Endothelial cell of umbilical vein (primary cell): ENCODE results near the gene RABL3. TPM values are rescaled to one million over a fixed set of nuclear protein-coding genes. Genes with fewer than 3 reads are reported as not detected.

Source experiments
- BruUV-seq: library from RNA; stranded (reverse); fragments of 400-500 nt; replicated peaks from 2 replicates; lab custom pipeline; 2021; lab: Mats Ljungman, UMichigan
- CTCF ChIA-PET: fragments of 300-600, 350-600 bp; sonication (Branson Sonifier 250); formaldehyde crosslinking; loops from one replicate; lab custom pipeline; 2021; ENCODE audit warnings: antibody characterized with exemption, inconsistent platforms; lab: Charles Lee
- POLR2A ChIA-PET: fragments of 300-600, 350-600 bp; sonication (Branson Sonifier 250); formaldehyde crosslinking; loops from one replicate; lab custom pipeline; 2021; ENCODE audit warnings: antibody characterized with exemption, inconsistent platforms; lab: Charles Lee
- DNase-seq: peaks from one replicate; pipeline ENCODE4 v3.0.0-alpha.2; 2011; ENCODE audit warnings: low read depth, low spot score
- FAIRE-seq: peaks from 2 replicates; lab custom pipeline; 2011; peaks lifted over from hg19 to GRCh38; lab: Jason Lieb, UNC
- H2AFZ ChIP-seq: 2 replicates; pipeline ENCODE4 v1.6.0; 2012; ENCODE audit warnings: low read depth, low read length, control low read depth, inconsistent platforms
- H3K27ac ChIP-seq: 2 replicates; pipeline ENCODE4 v1.5.1; 2011; ENCODE audit warnings: low read depth, mild to moderate bottlenecking, control low read depth, low read length, moderate library complexity; ENCODE audit not compliant: insufficient read depth
- H3K27me3 ChIP-seq, 2 experiments: 2 replicates each; pipeline versions ENCODE4 v1.6.0 to v1.6.1; 2011; ENCODE audit warnings: low read length in 2 of 2, mixed read lengths in 1 of 2; ENCODE audit not compliant: control insufficient read depth in 2 of 2, insufficient read depth in 2 of 2
- H3K36me3 ChIP-seq, 2 experiments: 2 replicates in 1 of 2; 3 replicates in 1 of 2; pipeline ENCODE4 v1.5.1; 2011; ENCODE audit warnings: low read length in 2 of 2, mild to moderate bottlenecking in 1 of 2, moderate library complexity in 1 of 2; ENCODE audit not compliant: control insufficient read depth in 2 of 2, insufficient read depth in 2 of 2; ENCODE audit errors: extremely low read depth in 1 of 2
- H3K4me1 ChIP-seq: 3 replicates; pipeline ENCODE4 v1.5.1; 2011; ENCODE audit warnings: mild to moderate bottlenecking, low read length; ENCODE audit not compliant: control insufficient read depth, insufficient read depth; ENCODE audit errors: extremely low read depth
- H3K4me2 ChIP-seq: 2 replicates; pipeline ENCODE4 v1.6.1; 2011; ENCODE audit warnings: low read length, control low read depth, mixed read lengths; ENCODE audit not compliant: insufficient read depth
- H3K4me3 ChIP-seq, 3 experiments: fragments of 200-600 bp in 1 of 3; sonication (generic), shearing (Covaris generic) in 1 of 3; replicated peaks in 1 of 3; 2 replicates each; pipeline ENCODE4 v1.5.1; 2011 to 2016; ENCODE audit warnings: control low read depth in 3 of 3, low read length in 3 of 3, mild to moderate bottlenecking in 2 of 3, inconsistent platforms in 1 of 3, low read depth in 1 of 3, moderate library complexity in 1 of 3; ENCODE audit not compliant: insufficient read depth in 1 of 3
- H3K79me2 ChIP-seq: 2 replicates; pipeline ENCODE4 v1.6.0; 2012; ENCODE audit warnings: low read length, inconsistent platforms; ENCODE audit not compliant: control insufficient read depth, insufficient read depth
- H3K9ac ChIP-seq: replicated peaks from 2 replicates; pipeline ENCODE3; 2011; ENCODE audit warnings: low read length, control low read depth; ENCODE audit not compliant: insufficient read depth; ENCODE audit errors: extremely low read depth
- H3K9me1 ChIP-seq: replicated peaks from 3 replicates; pipeline ENCODE4 v1.6.0; 2011; ENCODE audit warnings: mild to moderate bottlenecking, low read length; ENCODE audit not compliant: control insufficient read depth, insufficient read depth; ENCODE audit errors: extremely low read depth
- H3K9me3 ChIP-seq: replicated peaks from 2 replicates; pipeline ENCODE4 v1.5.1; 2012; ENCODE audit warnings: low read length, inconsistent platforms; ENCODE audit not compliant: control insufficient read depth, insufficient read depth
- H4K20me1 ChIP-seq: replicated peaks from 2 replicates; pipeline ENCODE3; 2011; ENCODE audit warnings: mild to moderate bottlenecking, low read length; ENCODE audit not compliant: control insufficient read depth, insufficient read depth; ENCODE audit errors: extremely low read depth
- FOS ChIP-seq: IDR thresholded peaks from 2 replicates; pipeline ENCODE4 v1.6.1; 2011; ENCODE audit warnings: mild to moderate bottlenecking, low read length, moderate library complexity, borderline replicate concordance; ENCODE audit not compliant: insufficient read depth
- GATA2 ChIP-seq: IDR thresholded peaks from 2 replicates; pipeline ENCODE4 v1.7.0; 2011; ENCODE audit warnings: low read depth, mild to moderate bottlenecking, moderate library complexity, mixed read lengths, low read length; ENCODE audit not compliant: insufficient read length, insufficient read depth
- MYC ChIP-seq: IDR thresholded peaks from one replicate; pipeline ENCODE4 v1.6.1; 2011; ENCODE audit warnings: mild to moderate bottlenecking, low read depth, low read length
- POLR2AphosphoS5 ChIP-seq: IDR thresholded peaks from 2 replicates; pipeline ENCODE4 v1.6.1; 2012; ENCODE audit warnings: low read depth, mild to moderate bottlenecking, control low read depth, low read length, moderate library complexity; ENCODE audit not compliant: insufficient read depth
- dilution Hi-C: fragments of 300-500 bp; cut with MboI; formaldehyde crosslinking; loops from one replicate; pipeline ENCODE4 v1.15.0; 2019; ENCODE audit warnings: low sequenced_read_pairs; ENCODE audit not compliant: extremely low pct_ligation_motif_present
- intact Hi-C: fragments of 100-400 bp; cut with micrococcal nuclease; formaldehyde crosslinking; loops from one replicate; pipeline ENCODE4 v1.10.0; 2022
- polyA plus RNA-seq, 4 experiments: library from polyadenylated mRNA; depleted of rRNA in 3 of 4; stranded (reverse) in 3 of 4; unstranded in 1 of 4; fragments of >200 nt; gene quantifications; 2 replicates each; pipeline versions ENCODE4 v1.2.1 to v1.2.3, GENCODE V29; 2011 to 2012; ENCODE audit warnings: missing spikeins in 1 of 4
- total RNA-seq: library from RNA; stranded (reverse); gene quantifications from 2 replicates; pipeline ENCODE4 v1.2.3, GENCODE V29; 2021
- TF ChIP-seq, protein P1 (sequence below), 2 donors: IDR thresholded peaks; 1 replicate in 1 of 2; 2 replicates in 1 of 2; pipeline ENCODE4 v1.5.1; 2011; ENCODE audit warnings: low read length in 2 of 2, mild to moderate bottlenecking in 2 of 2, moderate library complexity in 2 of 2, control low read depth in 1 of 2, inconsistent platforms in 1 of 2, low read depth in 1 of 2; ENCODE audit not compliant: insufficient read depth in 1 of 2; ENCODE audit errors: extremely low read depth in 1 of 2

The RABL3 gene
- total and polyA plus RNA-seq, 2 donors (not counting 3 experiments of a cell fraction or from before 2014, with no cell fraction given) = 4.3 to 24.9 TPM

DNA sequence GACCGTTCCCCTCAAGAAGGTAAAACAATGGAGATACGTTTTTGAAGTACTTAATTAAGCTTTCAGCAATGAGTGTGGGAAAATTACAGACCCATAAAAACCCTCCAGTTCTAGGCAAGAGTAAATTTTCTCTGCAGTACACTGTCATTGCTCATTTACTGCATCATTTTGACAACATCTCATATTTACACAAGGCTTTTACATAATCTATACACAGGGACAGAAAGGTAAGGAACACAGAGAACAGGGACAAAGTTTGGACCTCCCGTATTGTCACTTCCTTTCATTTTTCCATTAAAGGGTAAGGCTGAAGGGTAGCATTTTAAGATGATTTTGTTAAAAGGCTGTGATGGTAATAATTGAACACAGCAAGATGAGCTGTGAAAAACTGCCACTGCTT, 52.9 kb downstream of the RABL3 start:
- H3K4me2 ChIP-seq = no peak overlapping the region
- dilution Hi-C loops = no loop called here
- H3K36me3 ChIP-seq = no peaks in the 10 kb centered on the region
- no peaks in the 10 kb centered on the region for H3K9me1 ChIP-seq
- no peaks in the 10 kb centered on the region for H4K20me1 ChIP-seq
- H2AFZ ChIP-seq = no peak overlapping the region
- FAIRE-seq = no peak
- no peak overlapping the region for H3K4me3 ChIP-seq
- H3K27me3 ChIP-seq = no peaks in the 10 kb centered on the region
- ChIA-PET POLR2A (no interaction called here), CTCF (no interaction called here)
- H3K9me3 ChIP-seq = no peaks in the 10 kb centered on the region
- no peak for DNase-seq
- intact Hi-C loops = no loop called here
- peaks cover 12% of the 10 kb centered on the region for H3K4me1 ChIP-seq
- no peak overlapping the region for H3K9ac ChIP-seq
- TF ChIP-seq GATA2 (no peak), MYC (no peak)
- no peak overlapping the region for H3K27ac ChIP-seq
- H3K79me2 ChIP-seq = no peaks in the 10 kb centered on the region
- no TSS peak for BruUV-seq

DNA sequence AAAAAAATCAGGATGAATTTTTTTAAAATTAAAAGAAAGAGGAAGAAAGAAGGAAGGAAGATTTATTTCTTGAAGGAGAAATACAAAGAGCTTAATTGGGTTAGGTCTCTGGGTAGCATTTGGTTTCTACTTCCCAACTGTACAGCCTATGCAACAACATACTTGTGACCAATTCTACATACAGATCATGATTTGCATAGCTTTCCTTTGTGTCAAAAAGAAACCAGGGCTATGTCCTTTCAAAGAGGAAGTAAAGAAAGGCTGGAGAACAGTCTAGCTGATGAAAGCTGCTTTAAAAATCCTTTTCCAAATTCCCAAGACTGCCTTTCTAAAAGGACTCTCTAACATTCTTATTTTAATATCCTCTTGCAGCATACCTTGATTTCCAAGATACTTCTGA, 54.2 kb downstream of the RABL3 start:
- Histone ChIP-seq H3K9ac (no peak overlapping the region), H3K27me3 (no peaks in the 10 kb centered on the region), H3K4me1 (peaks cover 4% of the 10 kb centered on the region), H4K20me1 (no peaks in the 10 kb centered on the region), H3K27ac (no peak overlapping the region), H2AFZ (no peak overlapping the region), H3K36me3 (no peaks in the 10 kb centered on the region), H3K79me2 (no peaks in the 10 kb centered on the region), H3K9me1 (no peaks in the 10 kb centered on the region), H3K4me3 (no peak overlapping the region), H3K9me3 (no peaks in the 10 kb centered on the region), H3K4me2 (no peak overlapping the region)
- CTCF ChIA-PET = interaction anchor here (1.2 to 1.6 kb wide), 2 partner anchors 9 to 107 kb away, joined by 4 to 5 read pairs; no protein-coding TSS in a partner anchor
- POLR2A ChIA-PET = no interaction called here
- TF ChIP-seq, protein P1, sequence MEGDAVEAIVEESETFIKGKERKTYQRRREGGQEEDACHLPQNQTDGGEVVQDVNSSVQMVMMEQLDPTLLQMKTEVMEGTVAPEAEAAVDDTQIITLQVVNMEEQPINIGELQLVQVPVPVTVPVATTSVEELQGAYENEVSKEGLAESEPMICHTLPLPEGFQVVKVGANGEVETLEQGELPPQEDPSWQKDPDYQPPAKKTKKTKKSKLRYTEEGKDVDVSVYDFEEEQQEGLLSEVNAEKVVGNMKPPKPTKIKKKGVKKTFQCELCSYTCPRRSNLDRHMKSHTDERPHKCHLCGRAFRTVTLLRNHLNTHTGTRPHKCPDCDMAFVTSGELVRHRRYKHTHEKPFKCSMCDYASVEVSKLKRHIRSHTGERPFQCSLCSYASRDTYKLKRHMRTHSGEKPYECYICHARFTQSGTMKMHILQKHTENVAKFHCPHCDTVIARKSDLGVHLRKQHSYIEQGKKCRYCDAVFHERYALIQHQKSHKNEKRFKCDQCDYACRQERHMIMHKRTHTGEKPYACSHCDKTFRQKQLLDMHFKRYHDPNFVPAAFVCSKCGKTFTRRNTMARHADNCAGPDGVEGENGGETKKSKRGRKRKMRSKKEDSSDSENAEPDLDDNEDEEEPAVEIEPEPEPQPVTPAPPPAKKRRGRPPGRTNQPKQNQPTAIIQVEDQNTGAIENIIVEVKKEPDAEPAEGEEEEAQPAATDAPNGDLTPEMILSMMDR (IDR thresholded peaks at IDR 0.05; ENCODE audit: extremely low read depth in 1 of 2, insufficient read depth in 1 of 2, low read depth in 1 of 2, low read length in 2 of 2) = no peak
- TF ChIP-seq POLR2AphosphoS5 (no peak), FOS (no peak), GATA2 (no peak)
- DNase-seq (no peak), FAIRE-seq (no peak)
- BruUV-seq = no TSS peak
- dilution Hi-C loops (no loop called here), intact Hi-C loops (no loop called here)
